OCI-M2 (cell line): ENCODE measurements around the gene MYH9.
"Not testable (repeated sequence)": the region's sequence is repeated elsewhere in the genome, so short reads cannot be mapped to it uniquely, and the experiment has no call there.

Experiments
- DNase-seq: peaks from one replicate; lab custom pipeline; 2025; ENCODE audit not compliant: unreplicated experiment; lab: John Stamatoyannopoulos, UW

MYH9 gene

GRCh38 chr22:36387959-36388726, at the start of gene MYH9:
Gene MYH9, minus strand, starts transcription at chr22:36387967. Its CDS starts 38,731 bp downstream, at chr22:36349236.
- peak; percentile 87 for DNase-seq

DNA sequence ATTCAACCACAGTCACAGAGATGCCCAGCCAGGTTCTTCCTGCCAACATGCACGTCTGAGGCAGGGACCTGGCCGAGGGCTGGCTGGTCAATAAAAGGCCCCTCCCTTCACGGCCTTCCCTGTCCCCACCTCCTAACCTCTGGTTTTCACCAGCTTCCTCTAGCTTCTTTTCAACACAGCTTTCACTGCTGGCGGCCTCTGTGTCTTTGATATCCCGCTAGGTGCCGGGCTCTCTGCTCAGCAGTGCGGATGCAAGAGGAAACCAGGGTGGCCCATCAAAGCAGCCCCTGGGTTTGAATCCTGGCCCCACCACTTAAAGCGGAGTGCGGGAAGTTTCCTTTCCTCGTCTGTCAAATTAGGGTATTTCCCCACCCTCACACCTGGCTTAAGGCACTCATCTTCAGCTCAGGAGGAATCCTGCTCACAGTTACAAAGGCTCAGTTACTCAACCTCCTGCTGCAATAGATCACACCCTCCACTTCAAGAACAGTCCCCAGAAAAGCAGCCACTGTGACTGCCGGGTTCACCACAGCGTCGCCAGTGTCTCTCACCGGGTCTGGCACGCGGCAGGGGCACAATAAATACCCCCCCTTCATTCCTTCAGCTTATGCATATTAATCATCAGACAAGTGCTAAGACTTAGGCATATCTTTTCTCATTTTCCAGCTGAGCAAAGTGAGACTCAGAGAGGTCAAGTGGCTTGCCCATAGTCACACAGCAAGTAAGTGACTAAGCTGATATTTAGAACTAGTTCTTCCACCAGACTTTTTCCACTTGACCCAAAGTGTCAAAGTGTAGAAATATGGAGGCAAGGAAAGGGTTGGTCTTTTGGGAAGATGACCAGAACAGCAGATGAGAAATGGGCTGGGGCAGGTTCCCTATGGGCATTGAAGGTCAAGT, 48.0 kb upstream of the MYH9 start:
- no peak for DNase-seq

DNA sequence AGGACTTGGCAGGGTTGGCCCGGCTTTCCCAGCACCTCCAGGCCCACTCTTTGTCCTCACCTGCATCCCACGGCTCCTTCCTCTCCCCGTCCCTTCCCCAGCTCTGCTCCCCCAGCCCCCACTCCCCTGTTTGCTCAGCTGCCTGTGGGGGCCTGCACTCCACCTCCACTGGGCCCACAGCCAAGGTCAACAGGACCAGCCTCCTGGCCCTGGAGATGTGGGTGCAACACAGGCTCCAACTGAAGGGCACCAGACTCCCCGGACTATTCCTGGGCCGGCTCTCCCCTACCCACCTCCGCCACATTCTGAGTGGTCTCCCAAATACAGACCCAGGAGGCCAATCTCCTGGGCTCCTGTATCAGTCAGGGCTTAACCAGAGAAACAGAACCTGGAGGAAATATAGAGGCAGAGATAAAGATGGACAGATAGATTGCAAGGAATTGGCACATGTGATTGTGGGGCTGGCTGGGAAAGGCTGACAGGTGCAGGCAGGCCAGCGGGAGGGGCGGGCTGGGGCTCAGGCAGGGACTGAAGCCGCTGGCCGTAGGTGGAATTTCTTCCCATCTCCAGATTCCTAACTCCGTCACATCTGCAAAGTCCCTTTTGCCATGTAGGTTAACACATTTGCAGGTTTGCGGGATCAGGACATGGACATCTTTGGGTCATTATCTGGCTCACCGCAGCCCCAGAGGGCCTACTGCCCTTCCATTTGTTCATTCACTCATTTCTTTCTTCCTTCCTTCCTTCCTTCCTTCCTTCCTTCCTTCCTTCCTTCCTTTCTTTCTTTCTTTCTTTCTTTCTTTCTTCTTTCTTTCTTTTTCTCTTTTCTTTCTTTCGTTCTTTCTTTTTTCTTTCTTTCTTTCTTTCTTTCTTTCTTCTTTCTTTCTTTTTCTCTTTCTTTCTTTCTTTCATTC, 45.8 kb upstream of the MYH9 start:
- DNase-seq: no peak

DNA sequence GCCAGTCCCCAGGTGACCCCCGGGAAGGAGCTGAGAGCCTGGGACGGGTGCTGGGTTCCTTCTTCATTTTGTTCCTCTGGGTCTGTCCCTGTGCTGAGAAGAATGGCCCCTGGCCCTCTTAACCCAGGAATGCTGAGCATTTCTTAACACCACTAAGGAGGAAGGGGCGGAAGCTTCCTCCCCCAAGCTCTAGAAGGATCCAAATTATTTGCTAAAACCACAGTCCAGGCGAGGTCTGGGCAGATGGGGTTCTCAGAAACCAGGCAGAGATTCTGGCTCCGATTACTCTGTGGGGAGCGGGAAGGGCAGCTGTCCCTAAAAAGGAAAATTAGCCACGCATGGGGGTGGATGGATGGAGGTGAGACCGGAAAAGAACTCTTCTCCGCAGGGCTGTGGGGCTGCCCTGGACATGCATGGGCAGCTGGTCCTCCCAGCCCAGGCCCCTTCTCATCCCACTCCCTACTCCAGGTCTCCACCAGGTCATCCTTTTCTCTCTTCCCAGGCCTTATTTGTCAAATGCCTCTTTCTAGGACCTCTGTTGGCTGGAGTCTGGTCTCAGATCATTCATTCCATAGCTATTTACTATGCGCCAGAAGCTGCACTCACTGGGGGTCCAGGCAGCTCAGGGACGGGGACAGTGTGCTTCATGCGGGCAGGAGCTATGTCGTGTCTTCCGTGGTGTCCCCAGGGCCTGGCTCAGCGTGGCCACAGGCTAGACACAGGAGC, 45.0 kb upstream of the MYH9 start:
- DNase-seq: no peak

DNA sequence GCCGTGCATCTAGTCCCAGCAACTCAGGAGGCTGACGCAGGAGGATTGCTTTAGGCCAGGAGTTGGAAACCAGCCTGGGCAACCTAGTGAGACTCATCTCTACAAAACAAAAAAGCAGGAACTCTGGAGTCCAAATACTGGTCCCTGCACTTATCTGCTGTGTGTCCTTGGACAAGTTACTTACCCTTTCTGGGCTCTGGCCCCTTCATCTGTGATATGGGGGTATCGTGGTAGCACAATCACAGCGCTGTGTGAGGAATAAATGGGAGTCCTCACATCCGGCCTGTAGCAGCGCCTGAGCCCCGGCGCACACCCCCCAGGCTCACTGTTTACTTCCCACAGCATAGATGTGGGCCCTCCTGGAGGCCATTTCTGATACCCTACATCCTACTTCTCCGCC, 44.2 kb upstream of the MYH9 start:
- no peak for DNase-seq

GRCh38 chr22:36430863-36431262, 43.1 kb upstream of the MYH9 start:
- no peak for DNase-seq

GRCh38 chr22:36427952-36428351, 40.2 kb upstream of the MYH9 start:
- DNase-seq: not testable (repeated sequence)

- DNase-seq: no peak
Observed at GRCh38 chr22:36425977-36426523, 38.3 kb upstream of the MYH9 start.

GRCh38 chr22:36424901-36425579, 37.3 kb upstream of the MYH9 start:
- no peak for DNase-seq

GRCh38 chr22:36424466-36424865, 36.7 kb upstream of the MYH9 start:
- DNase-seq: not testable (repeated sequence)

- peak; percentile 82 for DNase-seq
Observed at GRCh38 chr22:36423461-36424404, 36.0 kb upstream of the MYH9 start.

- DNase-seq: no peak
Observed at GRCh38 chr22:36422287-36423014, 34.7 kb upstream of the MYH9 start.

- no peak for DNase-seq
Observed at GRCh38 chr22:36419912-36420882, 32.4 kb upstream of the MYH9 start.

DNA sequence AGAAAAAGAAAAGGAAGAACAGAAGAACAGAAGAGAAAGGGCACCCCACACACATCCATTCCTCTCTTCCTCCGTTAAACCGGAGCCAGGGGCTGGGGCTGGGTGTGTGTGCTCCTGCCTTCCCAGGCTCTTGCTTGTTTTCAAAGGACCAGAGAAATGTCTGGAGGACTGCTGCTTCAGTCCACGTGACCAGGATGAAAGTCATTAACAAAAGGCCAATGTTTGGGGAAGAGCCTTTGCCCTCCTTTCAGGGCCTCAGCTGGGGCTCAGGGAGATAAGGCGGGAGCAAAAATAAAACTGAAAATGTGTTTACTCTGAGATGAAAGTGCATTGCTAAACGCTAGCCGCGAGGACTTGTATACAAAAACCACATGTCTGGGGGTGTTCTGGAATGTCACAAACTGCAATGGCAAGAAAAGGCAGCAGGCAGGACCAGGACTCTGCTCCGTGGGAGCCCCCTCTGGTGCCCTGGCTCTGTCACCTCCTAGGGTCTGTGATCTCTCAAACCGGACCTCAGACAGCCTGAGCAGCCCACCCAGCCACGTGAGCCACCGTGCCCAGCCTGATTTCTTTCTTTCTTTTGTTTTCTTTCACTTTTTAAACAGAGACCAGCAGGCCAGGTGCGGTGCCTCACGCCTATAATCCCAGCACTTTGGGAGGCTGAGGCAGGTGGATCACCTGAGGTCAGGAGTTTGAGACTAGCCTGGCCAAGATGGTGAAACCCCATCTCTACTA, 31.6 kb upstream of the MYH9 start:
- no peak for DNase-seq

- DNase-seq: no peak
Observed at GRCh38 chr22:36417281-36417686, 29.5 kb upstream of the MYH9 start.
